OCI-LY7 (cell line): ENCODE data around the gene LAIR2. TPM values are rescaled to one million over a fixed set of nuclear protein-coding genes. Genes with fewer than 3 reads are reported as not detected.

ENCODE experiments used
- BruUV-seq: library from RNA; stranded (reverse); fragments of 400-500 nt; replicated peaks from 2 replicates; lab custom pipeline; 2021; lab: Mats Ljungman, UMichigan
- CTCF ChIA-PET: fragments of 300-600 bp; sonication (Branson Sonifier 250); formaldehyde crosslinking; loops from one replicate; lab custom pipeline; 2022; ENCODE audit warnings: antibody characterized with exemption; ENCODE audit not compliant: unreplicated experiment; lab: Charles Lee
- POLR2A ChIA-PET: fragments of 300-600 bp; sonication (Branson Sonifier 250); formaldehyde crosslinking; loops from one replicate; lab custom pipeline; 2022; ENCODE audit warnings: antibody characterized with exemption; lab: Charles Lee
- DNase-seq: peaks from one replicate; pipeline ENCODE4 v3.0.0-alpha.2; 2015; ENCODE audit warnings: low spot score
- H2AFZ ChIP-seq: fragments of 200-600 bp; sonication (generic), shearing (Covaris generic); 2 replicates; pipeline ENCODE4 v1.6.1; 2014; ENCODE audit warnings: mild to moderate bottlenecking, antibody characterized with exemption, low read length, moderate library complexity
- H3K27ac ChIP-seq: fragments of 200-600 bp; sonication (generic); 2 replicates; pipeline ENCODE4 v1.5.1; 2014; ENCODE audit warnings: mixed run types, low read depth, mild to moderate bottlenecking, moderate library complexity, low read length, inconsistent platforms; ENCODE audit not compliant: poor library complexity, severe bottlenecking
- H3K36me3 ChIP-seq: fragments of 200-600 bp; sonication (generic); 2 replicates; pipeline ENCODE4 v1.6.1; 2014; ENCODE audit warnings: mild to moderate bottlenecking, antibody characterized with exemption, low read length, moderate library complexity, mixed read lengths; ENCODE audit not compliant: insufficient read depth
- H3K4me1 ChIP-seq: fragments of 200-600 bp; sonication (generic); 2 replicates; pipeline ENCODE4 v1.5.1; 2014; ENCODE audit warnings: mild to moderate bottlenecking, low read length; ENCODE audit not compliant: insufficient read depth, poor library complexity, severe bottlenecking
- H3K4me2 ChIP-seq: fragments of 200-600 bp; sonication (generic); 2 replicates; pipeline ENCODE4 v1.6.1; 2014; ENCODE audit warnings: mild to moderate bottlenecking, low read length
- H3K4me3 ChIP-seq: fragments of 200-600 bp; sonication (generic); 2 replicates; pipeline ENCODE4 v1.5.1; 2014; ENCODE audit warnings: mild to moderate bottlenecking, low read depth, low read length; ENCODE audit not compliant: poor library complexity, severe bottlenecking
- H3K79me2 ChIP-seq: fragments of 200-600 bp; sonication (generic); 2 replicates; pipeline ENCODE4 v1.6.1; 2016; ENCODE audit warnings: low read depth, mild to moderate bottlenecking, low read length, moderate library complexity, mixed read lengths; ENCODE audit not compliant: insufficient read depth
- H3K9me2 ChIP-seq: fragments of 200-600 bp; sonication (generic); 2 replicates; pipeline ENCODE4 v1.6.1; 2016; ENCODE audit warnings: mild to moderate bottlenecking, low read length, mixed read lengths; ENCODE audit not compliant: insufficient read depth
- H3K9me3 ChIP-seq: fragments of 200-600 bp; sonication (generic); 2 replicates; pipeline ENCODE4 v1.6.1; 2014; ENCODE audit warnings: mild to moderate bottlenecking, mixed run types, low read length, mixed read lengths
- H4K20me1 ChIP-seq: fragments of 200-600 bp; sonication (generic); 2 replicates; pipeline ENCODE4 v1.6.1; 2014; ENCODE audit warnings: mild to moderate bottlenecking, antibody characterized with exemption, low read length, moderate library complexity, mixed read lengths; ENCODE audit not compliant: insufficient read depth
- EZH2phosphoT487 ChIP-seq: fragments of 200-600 bp; sonication (generic); IDR thresholded peaks from 2 replicates; pipeline ENCODE4 v1.6.1; 2018; ENCODE audit warnings: low read depth, borderline replicate concordance, mild to moderate bottlenecking, mixed run types, antibody characterized with exemption, low read length, moderate library complexity, mixed read lengths
- intact Hi-C: fragments of 100-400 bp; cut with micrococcal nuclease; formaldehyde crosslinking; loops from one replicate; pipeline ENCODE4 v1.10.0; 2022; ENCODE audit not compliant: unreplicated experiment
- small RNA-seq: library from RNA; depleted of rRNA; stranded (forward); fragments of <200 nt; gene quantifications from one replicate; pipeline ENCODE3, GENCODE V24; 2014
- total RNA-seq, 2 experiments: library from RNA; depleted of rRNA in 1 of 2; stranded (reverse); fragments of >200 nt in 1 of 2; shearing (Covaris generic) in 1 of 2; gene quantifications; 2 replicates each; pipeline ENCODE4 v1.2.3, GENCODE V29; 2014 to 2022
- TF ChIP-seq, protein P1 (sequence below): fragments of 200-600 bp; sonication (generic); conservative IDR thresholded peaks from 2 replicates; pipeline ENCODE4 v1.5.1; 2014; ENCODE audit warnings: mild to moderate bottlenecking, antibody characterized with exemption, low read length, moderate library complexity, mixed read lengths

The LAIR2 gene
- total RNA-seq, 2 experiments from 2014 or later: not detected

DNA sequence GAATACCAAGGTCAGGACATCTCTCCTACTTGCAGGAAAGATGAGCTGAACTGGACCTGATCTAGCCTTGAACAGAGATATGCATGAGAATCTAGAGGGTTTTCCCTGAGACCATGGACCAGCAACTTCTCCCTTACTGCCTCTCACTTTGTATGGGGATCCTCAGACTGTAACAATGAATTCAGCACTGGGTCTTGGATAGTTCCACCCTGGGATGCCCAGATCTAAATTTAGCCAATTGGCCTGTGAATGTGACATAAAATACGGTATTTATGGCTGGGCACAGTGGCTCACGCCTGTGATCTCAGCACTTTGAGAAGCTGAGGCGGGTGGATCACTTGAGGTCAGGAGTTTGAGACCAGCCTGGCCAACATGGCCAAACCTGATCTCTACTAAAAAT, 55.7 kb downstream of the LAIR2 start:
- POLR2A ChIA-PET: interaction anchor here (0.7 kb wide), 1 partner anchor 35 kb away, joined by 4 read pairs; the partner anchor contains the start of gene LILRA1
- no TSS peak for BruUV-seq
- no peaks in the 10 kb centered on the region for H3K79me2 ChIP-seq
- no peaks in the 10 kb centered on the region for H3K9me2 ChIP-seq
- no peaks in the 10 kb centered on the region for H4K20me1 ChIP-seq
- TF ChIP-seq, protein P1, sequence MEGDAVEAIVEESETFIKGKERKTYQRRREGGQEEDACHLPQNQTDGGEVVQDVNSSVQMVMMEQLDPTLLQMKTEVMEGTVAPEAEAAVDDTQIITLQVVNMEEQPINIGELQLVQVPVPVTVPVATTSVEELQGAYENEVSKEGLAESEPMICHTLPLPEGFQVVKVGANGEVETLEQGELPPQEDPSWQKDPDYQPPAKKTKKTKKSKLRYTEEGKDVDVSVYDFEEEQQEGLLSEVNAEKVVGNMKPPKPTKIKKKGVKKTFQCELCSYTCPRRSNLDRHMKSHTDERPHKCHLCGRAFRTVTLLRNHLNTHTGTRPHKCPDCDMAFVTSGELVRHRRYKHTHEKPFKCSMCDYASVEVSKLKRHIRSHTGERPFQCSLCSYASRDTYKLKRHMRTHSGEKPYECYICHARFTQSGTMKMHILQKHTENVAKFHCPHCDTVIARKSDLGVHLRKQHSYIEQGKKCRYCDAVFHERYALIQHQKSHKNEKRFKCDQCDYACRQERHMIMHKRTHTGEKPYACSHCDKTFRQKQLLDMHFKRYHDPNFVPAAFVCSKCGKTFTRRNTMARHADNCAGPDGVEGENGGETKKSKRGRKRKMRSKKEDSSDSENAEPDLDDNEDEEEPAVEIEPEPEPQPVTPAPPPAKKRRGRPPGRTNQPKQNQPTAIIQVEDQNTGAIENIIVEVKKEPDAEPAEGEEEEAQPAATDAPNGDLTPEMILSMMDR: no peak
- no peak for TF ChIP-seq EZH2phosphoT487
- intact Hi-C loops: no loop called here
- no peak overlapping the region for H2AFZ ChIP-seq
- no peaks in the 10 kb centered on the region for H3K9me3 ChIP-seq
- DNase-seq: no peak
- no peaks in the 10 kb centered on the region for H3K4me1 ChIP-seq
- H3K27ac ChIP-seq: no peak overlapping the region
- H3K36me3 ChIP-seq: no peaks in the 10 kb centered on the region
- CTCF ChIA-PET: no interaction called here
- H3K4me3 ChIP-seq: no peak overlapping the region
- no peak overlapping the region for H3K4me2 ChIP-seq

Small RNA genes lying within 50 kb of the gene (small RNA-seq; reads per million reads assigned to genes)
- gene AC245036.2: not detected

Other genes starting within 250 kb of the LAIR2 start
- not detected in 2 replicates for gene LILRB5, start 245.6 kb upstream of the LAIR2 start, total RNA-seq (2014; rRNA removed; shearing (Covaris generic))
- not detected in 2 replicates for gene LILRB5, start 245.6 kb upstream of the LAIR2 start, total RNA-seq (2022)
- gene LILRB2, start 221.7 kb upstream of the LAIR2 start, total RNA-seq (2014; rRNA removed; shearing (Covaris generic)): not detected in 2 replicates
- not detected in 2 replicates for gene LILRB2, start 221.7 kb upstream of the LAIR2 start, total RNA-seq (2022)
- not detected in 2 replicates for gene LILRA5, start 189.7 kb upstream of the LAIR2 start, total RNA-seq (2014; rRNA removed; shearing (Covaris generic))
- gene LILRA5, start 189.7 kb upstream of the LAIR2 start, total RNA-seq (2022): not detected in 2 replicates
- not detected in 2 replicates for gene LILRA4, start 163.7 kb upstream of the LAIR2 start, total RNA-seq (2014; rRNA removed; shearing (Covaris generic))
- not detected in 2 replicates for gene LILRA4, start 163.7 kb upstream of the LAIR2 start, total RNA-seq (2022)
- gene LAIR1, start 137.9 kb upstream of the LAIR2 start, total RNA-seq (2014; rRNA removed; shearing (Covaris generic)): not detected in 2 replicates
- 3.9 and 4.3 TPM in 2 replicates for gene LAIR1, start 137.9 kb upstream of the LAIR2 start, total RNA-seq (2022)
- not detected in 2 replicates for gene TTYH1, start 87.4 kb upstream of the LAIR2 start, total RNA-seq (2014; rRNA removed; shearing (Covaris generic))
- 0.53 TPM in 1 of 2 replicates, not detected in the other for gene TTYH1, start 87.4 kb upstream of the LAIR2 start, total RNA-seq (2022)
- gene LENG8, start 53.6 kb upstream of the LAIR2 start, total RNA-seq (2014; rRNA removed; shearing (Covaris generic)): 55.7 and 63.2 TPM in 2 replicates
- 137 and 170 TPM in 2 replicates for gene LENG8, start 53.6 kb upstream of the LAIR2 start, total RNA-seq (2022)
- gene LENG9, start 39.1 kb upstream of the LAIR2 start, total RNA-seq (2014; rRNA removed; shearing (Covaris generic)): 4.1 and 6.0 TPM in 2 replicates
- 1.8 and 3.6 TPM in 2 replicates for gene LENG9, start 39.1 kb upstream of the LAIR2 start, total RNA-seq (2022)
- not detected in 2 replicates for gene CDC42EP5, start 29.5 kb upstream of the LAIR2 start, total RNA-seq (2014; rRNA removed; shearing (Covaris generic))
- not detected in 2 replicates for gene CDC42EP5, start 29.5 kb upstream of the LAIR2 start, total RNA-seq (2022)
- 0.38 and 0.44 TPM in 2 replicates for gene LILRA2, start 71.0 kb downstream of the LAIR2 start, total RNA-seq (2014; rRNA removed; shearing (Covaris generic))
- 5.0 and 5.5 TPM in 2 replicates for gene LILRA2, start 71.0 kb downstream of the LAIR2 start, total RNA-seq (2022)
- gene LILRA1, start 90.8 kb downstream of the LAIR2 start, total RNA-seq (2014; rRNA removed; shearing (Covaris generic)): not detected in 2 replicates
- gene LILRA1, start 90.8 kb downstream of the LAIR2 start, total RNA-seq (2022): not detected in 2 replicates
- not detected in 2 replicates for gene LILRB1, start 127.7 kb downstream of the LAIR2 start, total RNA-seq (2014; rRNA removed; shearing (Covaris generic))
- gene LILRB1, start 127.7 kb downstream of the LAIR2 start, total RNA-seq (2022): 4.5 and 5.8 TPM in 2 replicates
- gene LILRB4, start 160.2 kb downstream of the LAIR2 start, total RNA-seq (2014; rRNA removed; shearing (Covaris generic)): 0.82 and 1.4 TPM in 2 replicates
- 3.0 and 6.2 TPM in 2 replicates for gene LILRB4, start 160.2 kb downstream of the LAIR2 start, total RNA-seq (2022)
- not detected in 2 replicates for gene KIR3DL3, start 221.6 kb downstream of the LAIR2 start, total RNA-seq (2014; rRNA removed; shearing (Covaris generic))
- gene KIR3DL3, start 221.6 kb downstream of the LAIR2 start, total RNA-seq (2022): not detected in 2 replicates
- not detected in 2 replicates for gene KIR2DL3, start 235.7 kb downstream of the LAIR2 start, total RNA-seq (2014; rRNA removed; shearing (Covaris generic))
- gene KIR2DL3, start 235.7 kb downstream of the LAIR2 start, total RNA-seq (2022): not detected in 2 replicates